ENCODE data around the gene WNT6.

Gene WNT6

GRCh38 chr2:218877891-218878290 is 18.3 kb downstream of the WNT6 start:
- DNase-seq (ENCODE audit: low spot score): no peak

- DNase-seq (ENCODE audit: low spot score): no peak
These were observed 18.9 kb downstream of the WNT6 start for GRCh38 chr2:218878486-218878885.

GRCh38 chr2:218878926-218879761 is 19.5 kb downstream of the WNT6 start:
- no peak for DNase-seq (ENCODE audit: low spot score)

GRCh38 chr2:218879776-218880101 is 20.1 kb downstream of the WNT6 start:
- no peak for DNase-seq (ENCODE audit: low spot score)

GRCh38 chr2:218880102-218880858 is 20.7 kb downstream of the WNT6 start, which contains the start of gene WNT10A:
Gene WNT10A (plus strand): TSS chr2:218880852. CDS start chr2:218880996, 144 bp downstream.
- no peak for DNase-seq (ENCODE audit: low spot score)

- no peak for DNase-seq (ENCODE audit: low spot score)
These were observed 21.4 kb downstream of the WNT6 start for GRCh38 chr2:218880859-218881594.

GRCh38 chr2:218881744-218882460 is 22.3 kb downstream of the WNT6 start:
- DNase-seq (ENCODE audit: low spot score): no peak

GRCh38 chr2:218882461-218882816 is 22.8 kb downstream of the WNT6 start:
- DNase-seq (ENCODE audit: low spot score): no peak

- no peak for DNase-seq (ENCODE audit: low spot score)
These were observed 23.3 kb downstream of the WNT6 start for GRCh38 chr2:218882866-218883366.

GRCh38 chr2:218883491-218884490 is 24.2 kb downstream of the WNT6 start:
- DNase-seq (ENCODE audit: low spot score): no peak

GRCh38 chr2:218884519-218884918 is 24.9 kb downstream of the WNT6 start:
- no peak for DNase-seq (ENCODE audit: low spot score)

- peak; percentile 74 for DNase-seq (ENCODE audit: low spot score)
These were observed 26.7 kb downstream of the WNT6 start for GRCh38 chr2:218885981-218886947.

GRCh38 chr2:218887079-218887478 is 27.5 kb downstream of the WNT6 start:
- DNase-seq (ENCODE audit: low spot score): no peak

- no peak for DNase-seq (ENCODE audit: low spot score)
These were observed 28.7 kb downstream of the WNT6 start for GRCh38 chr2:218888341-218888740.

GRCh38 chr2:218889937-218890336 is 30.3 kb downstream of the WNT6 start:
- DNase-seq (ENCODE audit: low spot score): no peak

- DNase-seq (ENCODE audit: low spot score): no peak
These were observed 30.8 kb downstream of the WNT6 start for GRCh38 chr2:218890369-218890768.

- no peak for DNase-seq (ENCODE audit: low spot score)
These were observed 31.9 kb downstream of the WNT6 start for GRCh38 chr2:218891275-218892135.

GRCh38 chr2:218892693-218893348 is 33.2 kb downstream of the WNT6 start:
- DNase-seq (ENCODE audit: low spot score): peak; percentile 73
